HepG2 (cell line): ENCODE results near the gene CPAMD8. TPM values are rescaled to one million over a fixed set of nuclear protein-coding genes. Genes with fewer than 3 reads are reported as not detected.

ENCODE experiments used
- ATAC-seq: fragments of 200-7000 bp; cut with Tn5 transposase; 3 replicates; pipeline ENCODE4 v1.9.1; 2020; ENCODE audit warnings: mild to moderate bottlenecking, moderate library complexity
- BruUV-seq: library from RNA; stranded (reverse); fragments of 400-500 nt; replicated peaks from 2 replicates; lab custom pipeline; 2021; lab: Mats Ljungman, UMichigan
- CTCF ChIA-PET: fragments of 300-600 bp; formaldehyde crosslinking; extraction: SDS; loops from one replicate; lab custom pipeline; 2021; ENCODE audit warnings: low total read pairs, inconsistent platforms, low intra/inter-chr PET ratio; lab: Yijun Ruan, JAX
- POLR2A ChIA-PET: fragments of 350-600 bp; sonication (Branson Sonifier 250); formaldehyde crosslinking; loops from one replicate; lab custom pipeline; 2020; ENCODE audit warnings: antibody characterized with exemption, inconsistent platforms; lab: Yijun Ruan, JAX
- DNase-seq: peaks from one replicate; pipeline ENCODE4 v3.0.0-alpha.2; 2015; ENCODE audit warnings: low spot score
- FAIRE-seq: peaks from 3 replicates; lab custom pipeline; 2011; peaks lifted over from hg19 to GRCh38; lab: Jason Lieb, UNC
- H2AFZ ChIP-seq: one replicate; pipeline ENCODE4 v1.6.1; 2011; ENCODE audit warnings: low read length, inconsistent platforms
- H3K27ac ChIP-seq: fragments of 300-600 bp; 3 replicates; pipeline ENCODE4 v1.8.0; 2011; ENCODE audit warnings: mixed run types, mild to moderate bottlenecking, mixed read lengths, low read length, inconsistent platforms; ENCODE audit not compliant: insufficient read depth; ENCODE audit errors: extremely low read length
- H3K27me3 ChIP-seq, 2 experiments: fragments of 200-600 bp in 1 of 2; 2 replicates in 1 of 2; 3 replicates in 1 of 2; pipeline versions ENCODE4 v1.6.0 to v1.8.0; 2011; ENCODE audit warnings: low read length in 2 of 2, mild to moderate bottlenecking in 2 of 2, moderate library complexity in 2 of 2, inconsistent platforms in 1 of 2; ENCODE audit not compliant: insufficient read depth in 2 of 2, control insufficient read depth in 1 of 2
- H3K36me3 ChIP-seq, 2 experiments: fragments of 200-600 bp in 1 of 2; replicated peaks in 1 of 2; 2 replicates in 1 of 2; 3 replicates in 1 of 2; pipeline versions ENCODE4 v1.5.1 to v1.8.0; 2011; ENCODE audit warnings: low read length in 2 of 2, inconsistent platforms in 1 of 2; ENCODE audit not compliant: insufficient read depth in 2 of 2, control insufficient read depth in 1 of 2
- H3K4me1 ChIP-seq: 2 replicates; pipeline ENCODE4 v1.5.1; 2012; ENCODE audit warnings: low read length, inconsistent platforms; ENCODE audit not compliant: insufficient read depth
- H3K4me2 ChIP-seq: 2 replicates; pipeline ENCODE4 v1.6.0; 2011; ENCODE audit warnings: low read depth, low read length, inconsistent platforms
- H3K4me3 ChIP-seq, 3 experiments: fragments of 200-600 bp in 1 of 3; sonication (generic), shearing (Covaris generic) in 1 of 3; replicated peaks in 1 of 3; 2 replicates each; pipeline ENCODE4 v1.5.1; 2011 to 2016; ENCODE audit warnings: low read length in 3 of 3, inconsistent platforms in 2 of 3, low read depth in 2 of 3, mild to moderate bottlenecking in 2 of 3, control low read depth in 1 of 3, mixed read lengths in 1 of 3; ENCODE audit not compliant: insufficient read depth in 1 of 3
- H3K79me2 ChIP-seq: one replicate; pipeline ENCODE4 v1.6.1; 2011; ENCODE audit warnings: low read length, inconsistent platforms; ENCODE audit not compliant: insufficient read depth
- H3K9ac ChIP-seq: 2 replicates; pipeline ENCODE4 v1.6.0; 2011; ENCODE audit warnings: mild to moderate bottlenecking, low read depth, low read length, inconsistent platforms; ENCODE audit not compliant: insufficient read depth
- H3K9me3 ChIP-seq: 2 replicates; pipeline ENCODE4 v1.5.1; 2012; ENCODE audit warnings: mild to moderate bottlenecking, low read length
- H4K20me1 ChIP-seq: 2 replicates; pipeline ENCODE4 v1.6.0; 2011; ENCODE audit warnings: inconsistent platforms, mild to moderate bottlenecking, low read length, moderate library complexity; ENCODE audit not compliant: insufficient read depth
- BHLHE40 ChIP-seq: IDR thresholded peaks from 2 replicates; pipeline ENCODE4 v1.6.1; 2011; ENCODE audit warnings: low read length, improper control_type of control experiment
- STAT5B ChIP-seq: sonication (generic); formaldehyde crosslinking; IDR thresholded peaks from 2 replicates; pipeline ENCODE4 v1.4.0; 2020; ENCODE audit warnings: missing genetic modification reagents
- ZNF687 ChIP-seq: sonication (generic); formaldehyde crosslinking; IDR thresholded peaks from 2 replicates; pipeline ENCODE4 v1.5.1; 2020; ENCODE audit warnings: mild to moderate bottlenecking, missing genetic modification reagents, moderate library complexity
- WGBS: methylation state at CpG from one replicate; pipeline ENCODE4 v1.1.6; 2017; ENCODE audit warnings: low lambda C conversion rate; 5-methylcytosine and 5-hydroxymethylcytosine counted together
- in situ Hi-C: cut with HindIII; loops from 2 replicates; pipeline ENCODE4 v1.10.0; 2017; ENCODE audit warnings: low pct_unique_long_range_greater_than_20kb; ENCODE audit not compliant: extremely low pct_ligation_motif_present
- intact Hi-C: fragments of 100-400 bp; cut with micrococcal nuclease; formaldehyde crosslinking; loops from one replicate; pipeline ENCODE4 v1.10.0; 2022; ENCODE audit not compliant: unreplicated experiment
- polyA plus RNA-seq, 8 experiments: library from polyadenylated mRNA; depleted of rRNA in 3 of 8; stranded (reverse) in 7 of 8; unstranded in 1 of 8; fragments of >200 nt; fragmentation: Illumina TruSeq in 4 of 8; extraction: Trizol in 4 of 8; gene quantifications; 2 replicates each; pipeline versions ENCODE4 v1.2.1 to v1.2.3, GENCODE V29; 2011 to 2016; ENCODE audit warnings: low read depth in 4 of 8, missing spikeins in 1 of 8, mixed read lengths in 1 of 8; ENCODE audit not compliant: insufficient read depth in 1 of 8
- total RNA-seq, 5 experiments: library from RNA; depleted of rRNA; stranded (reverse); fragments of >200 nt; fragmentation: Illumina TruSeq; extraction: Trizol; gene quantifications; 2 replicates each; pipeline ENCODE4 v1.2.3, GENCODE V29; 2016; ENCODE audit warnings: low read depth in 1 of 5

Gene CPAMD8
- total and polyA plus RNA-seq, 2 of the 13 experiments (the other 11 are each of a cell fraction or from before 2014, with no cell fraction given): 0.29 to 0.34 TPM

DNA sequence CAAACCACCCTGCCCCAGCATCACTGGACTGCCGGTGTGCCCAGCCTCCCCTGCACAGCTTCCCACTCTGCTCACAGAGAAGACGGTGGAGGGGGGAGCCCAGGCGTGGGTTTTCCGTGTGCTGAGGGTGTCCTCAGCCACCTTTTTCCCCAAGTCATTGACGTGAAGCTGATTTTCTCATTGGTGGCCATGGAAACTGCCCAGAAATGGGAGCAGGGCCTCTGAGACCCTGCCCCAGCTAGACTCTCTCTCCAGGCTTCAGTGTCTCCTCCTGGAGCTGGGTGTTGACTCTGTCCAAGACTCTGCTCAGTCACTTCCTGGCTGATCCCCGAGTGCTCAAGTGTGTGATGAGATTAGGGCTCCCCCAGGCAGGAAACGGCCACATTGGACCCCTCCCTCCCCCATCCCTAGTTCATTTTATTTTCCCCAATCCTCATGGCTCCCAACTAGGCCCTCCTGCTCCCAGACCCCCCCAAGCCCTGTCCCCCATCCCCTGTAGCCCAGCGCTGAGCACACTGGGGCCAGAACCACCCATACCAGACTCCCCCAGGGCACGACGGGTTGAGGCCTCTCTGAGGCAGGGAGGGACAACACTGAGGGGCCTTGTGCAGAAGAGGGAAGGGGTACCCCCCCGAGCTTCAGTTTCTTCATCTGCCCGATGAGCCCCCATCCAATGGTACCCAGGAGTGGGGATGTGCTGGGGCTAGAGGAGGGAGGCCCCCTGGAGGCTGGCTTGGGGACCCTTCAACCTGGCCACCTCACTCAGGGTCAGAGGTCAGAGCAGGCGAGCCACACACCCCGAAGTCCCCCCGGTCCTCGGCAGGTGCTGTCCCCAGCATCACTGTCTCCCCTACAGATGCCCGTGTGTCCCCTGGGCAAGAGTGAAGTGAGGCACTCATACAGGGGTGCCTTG lies 139.0 kb downstream of the CPAMD8 start:
- intact Hi-C loops: no loop called here
- ATAC-seq (no peak), FAIRE-seq (no peak), DNase-seq (no peak)
- Histone ChIP-seq H4K20me1 (no peaks in the 10 kb centered on the region), H3K79me2 (no peaks in the 10 kb centered on the region), H3K4me1 (peaks cover 32% of the 10 kb centered on the region), H2AFZ (no peak overlapping the region), H3K4me3 (no peak overlapping the region), H3K36me3 (no peaks in the 10 kb centered on the region), H3K9ac (no peak overlapping the region), H3K27ac (no peak overlapping the region), H3K9me3 (peaks cover 6% of the 10 kb centered on the region; the same call in 1 of the 2 replicates), H3K27me3 (peaks cover 0 to 8% of the 10 kb centered on the region in 2 experiments; a peak in 2 of 5 replicates), H3K4me2 (no peak overlapping the region)
- no TSS peak for BruUV-seq
- TF ChIP-seq STAT5B (no peak), ZNF687 (no peak), BHLHE40 (no peak)
- ChIA-PET CTCF (no interaction called here), POLR2A (no interaction called here)
- WGBS: 53% methylated on average over 10 of the region's 17 CpGs
- in situ Hi-C loops: no loop called here
